Caco-2 (cell line): ENCODE data around the gene FAM216A. TPM values are rescaled to one million over a fixed set of nuclear protein-coding genes. Genes with fewer than 3 reads are reported as not detected.
"Not testable (repeated sequence)": the region's sequence is repeated elsewhere in the genome, so short reads cannot be mapped to it uniquely, and the experiment has no call there.

Experiments used
- BruUV-seq: library from RNA; stranded (reverse); fragments of 400-500 nt; replicated peaks from 2 replicates; lab custom pipeline; 2021; lab: Mats Ljungman, UMichigan
- CTCF ChIA-PET: fragments of 300-600 bp; sonication (Branson Sonifier 250); formaldehyde crosslinking; loops from one replicate; lab custom pipeline; 2022; ENCODE audit warnings: antibody characterized with exemption; lab: Charles Lee
- POLR2A ChIA-PET: fragments of 300-600 bp; sonication (Branson Sonifier 250); formaldehyde crosslinking; loops from one replicate; lab custom pipeline; 2022; ENCODE audit warnings: antibody characterized with exemption; lab: Charles Lee
- DNase-seq, 2 experiments: peaks; one replicate each; pipeline versions ENCODE4 v3.0.0 to v3.0.0-alpha.2; 2020 to 2022
- H3K27me3 ChIP-seq: replicated peaks from 2 replicates; pipeline ENCODE4 v1.6.0; 2011; ENCODE audit warnings: low read length; ENCODE audit not compliant: control insufficient read depth, insufficient read depth
- H3K36me3 ChIP-seq: 2 replicates; pipeline ENCODE4 v1.5.1; 2011; ENCODE audit warnings: low read length; ENCODE audit not compliant: control insufficient read depth, insufficient read depth
- H3K4me1 ChIP-seq: fragments of 250-450 bp; sonication (Bioruptor Pico); 2 replicates; pipeline ENCODE4 v1.5.1; 2020; ENCODE audit warnings: mild to moderate bottlenecking
- H3K4me3 ChIP-seq: 2 replicates; pipeline ENCODE4 v1.5.1; 2011; ENCODE audit warnings: low read depth, mild to moderate bottlenecking, control low read depth, low read length
- H3K9me3 ChIP-seq: fragments of 250-450 bp; sonication (Bioruptor Pico); 2 replicates; pipeline ENCODE4 v1.5.1; 2020; ENCODE audit warnings: mild to moderate bottlenecking, moderate library complexity
- H3K27ac Mint-ChIP-seq: one replicate; pipeline ENCODE4 v1.8.0; 2022; ENCODE audit warnings: mixed read lengths; ENCODE audit not compliant: unreplicated experiment
- H3K27me3 Mint-ChIP-seq: one replicate; pipeline ENCODE4 v1.8.0; 2022; ENCODE audit warnings: mixed read lengths; ENCODE audit not compliant: insufficient read depth, unreplicated experiment
- H3K36me3 Mint-ChIP-seq: one replicate; pipeline ENCODE4 v1.8.0; 2022; ENCODE audit warnings: mild to moderate bottlenecking, mixed read lengths; ENCODE audit not compliant: insufficient read depth, unreplicated experiment
- H3K4me1 Mint-ChIP-seq: one replicate; pipeline ENCODE4 v1.8.0; 2022; ENCODE audit warnings: low read depth, mixed read lengths; ENCODE audit not compliant: unreplicated experiment
- H3K4me3 Mint-ChIP-seq: one replicate; pipeline ENCODE4 v1.8.0; 2022; ENCODE audit warnings: mild to moderate bottlenecking, moderate library complexity, mixed read lengths; ENCODE audit not compliant: unreplicated experiment
- H3K9me3 Mint-ChIP-seq: one replicate; pipeline ENCODE4 v1.8.0; 2022; ENCODE audit warnings: mixed read lengths; ENCODE audit not compliant: unreplicated experiment
- CTCF ChIP-seq, 2 experiments: fragments of 200-600 bp in 1 of 2; IDR thresholded peaks; 1 replicate in 1 of 2; 2 replicates in 1 of 2; pipeline versions ENCODE4 v1.5.1 to v1.8.0; 2011 to 2022; ENCODE audit warnings: antibody characterized with exemption in 1 of 2, control low read depth in 1 of 2, inconsistent platforms in 1 of 2, low read depth in 1 of 2, low read length in 1 of 2, mild to moderate bottlenecking in 1 of 2, moderate library complexity in 1 of 2; ENCODE audit not compliant: insufficient read depth in 1 of 2, severe bottlenecking in 1 of 2, unreplicated experiment in 1 of 2
- intact Hi-C: fragments of 100-400 bp; cut with micrococcal nuclease; formaldehyde crosslinking; loops from one replicate; pipeline ENCODE4 v1.10.0; 2022; ENCODE audit not compliant: unreplicated experiment
- total RNA-seq: library from RNA; stranded (reverse); gene quantifications from 2 replicates; pipeline ENCODE4 v1.2.3, GENCODE V29; 2022

The FAM216A gene
- total RNA-seq, 1 experiment from 2014 or later = 13.1 TPM

- intact Hi-C loops = no loop called here
- Histone ChIP-seq H3K36me3 (no peaks in the 10 kb centered on the region), H3K4me1 (no peaks in the 10 kb centered on the region), H3K4me3 (no peak overlapping the region), H3K9me3 (no peaks in the 10 kb centered on the region), H3K27me3 (no peaks in the 10 kb centered on the region)
- Mint-ChIP-seq H3K36me3 (peaks cover 8% of the 10 kb centered on the region), H3K27me3 (no peaks in the 10 kb centered on the region), H3K4me3 (no peak overlapping the region), H3K4me1 (peaks cover 5% of the 10 kb centered on the region), H3K9me3 (no peaks in the 10 kb centered on the region), H3K27ac (no peak overlapping the region)
- no TSS peak for BruUV-seq
- TF ChIP-seq CTCF (IDR thresholded peaks at IDR 0.05; ENCODE audit: insufficient read depth in 1 of 2, low read depth in 1 of 2, low read length in 1 of 2, severe bottlenecking in 1 of 2, unreplicated experiment in 1 of 2) = no peak
- POLR2A ChIA-PET = no interaction called here
- CTCF ChIA-PET = interaction anchor here (1.4 kb wide), 1 partner anchor 9 kb away, joined by 8 read pairs; no protein-coding TSS in a partner anchor
- DNase-seq = no peak
Observed at GRCh38 chr12:110421701-110422100, 46.9 kb upstream of the FAM216A start.

- CTCF ChIA-PET = no interaction called here
- TF ChIP-seq CTCF (IDR thresholded peaks at IDR 0.05; ENCODE audit: insufficient read depth in 1 of 2, low read depth in 1 of 2, low read length in 1 of 2, severe bottlenecking in 1 of 2, unreplicated experiment in 1 of 2) = no peak
- no peaks in the 10 kb centered on the region for H3K9me3 ChIP-seq
- no peaks in the 10 kb centered on the region for H3K36me3 ChIP-seq
- H3K27me3 ChIP-seq = no peaks in the 10 kb centered on the region
- Mint-ChIP-seq H3K27ac (no peak overlapping the region), H3K27me3 (no peaks in the 10 kb centered on the region), H3K9me3 (no peaks in the 10 kb centered on the region), H3K4me3 (peak overlapping the region; percentile 35), H3K4me1 (peaks cover 5% of the 10 kb centered on the region), H3K36me3 (no peaks in the 10 kb centered on the region)
- no peak overlapping the region for H3K4me3 ChIP-seq
- no TSS peak for BruUV-seq
- no peaks in the 10 kb centered on the region for H3K4me1 ChIP-seq
- no peak for DNase-seq
- intact Hi-C loops = no loop called here
- POLR2A ChIA-PET = interaction anchor here (0.6 kb wide), 1 partner anchor 84 kb away, joined by 5 read pairs; no protein-coding TSS in a partner anchor
Observed at GRCh38 chr12:110424237-110424636, 44.4 kb upstream of the FAM216A start.

- CTCF ChIA-PET = no interaction called here
- TF ChIP-seq CTCF (IDR thresholded peaks at IDR 0.05; ENCODE audit: insufficient read depth in 1 of 2, low read depth in 1 of 2, low read length in 1 of 2, severe bottlenecking in 1 of 2, unreplicated experiment in 1 of 2) = no peak
- H3K4me1 ChIP-seq = 0 out of 2 replicates have a peak, but pooled peaks cover 3% of the 10 kb centered on the region
- H3K4me3 ChIP-seq = no peak overlapping the region
- Mint-ChIP-seq H3K36me3 (peaks cover 3% of the 10 kb centered on the region), H3K27ac (no peak overlapping the region), H3K4me1 (peaks cover 5% of the 10 kb centered on the region), H3K27me3 (no peaks in the 10 kb centered on the region), H3K9me3 (no peaks in the 10 kb centered on the region), H3K4me3 (no peak overlapping the region)
- no peak for DNase-seq
- POLR2A ChIA-PET = no interaction called here
- no TSS peak for BruUV-seq
- no peaks in the 10 kb centered on the region for H3K9me3 ChIP-seq
- intact Hi-C loops = no loop called here
- no peaks in the 10 kb centered on the region for H3K27me3 ChIP-seq
- H3K36me3 ChIP-seq = no peaks in the 10 kb centered on the region
Observed at GRCh38 chr12:110426406-110426805, 42.2 kb upstream of the FAM216A start.

- H3K4me1 ChIP-seq, CTCF ChIA-PET, POLR2A ChIA-PET, H3K4me1 Mint-ChIP-seq, H3K4me3 ChIP-seq, H3K27me3 ChIP-seq, H3K36me3 ChIP-seq, H3K27ac Mint-ChIP-seq, H3K9me3 Mint-ChIP-seq, intact Hi-C loops, H3K9me3 ChIP-seq, DNase-seq, H3K4me3 Mint-ChIP-seq, BruUV-seq, H3K27me3 Mint-ChIP-seq: not testable (repeated sequence)
- H3K36me3 Mint-ChIP-seq = peaks cover 20% of the 10 kb centered on the region
Observed at GRCh38 chr12:110429676-110430075, 39.0 kb upstream of the FAM216A start.
